A549 (cell line): ENCODE data around the gene APOBEC3H.

Experiments
- HOXB13 ChIP-seq: fragments of 250-450 bp; sonication (Bioruptor Pico); IDR thresholded peaks from 2 replicates; pipeline ENCODE4 v1.5.0; 2020; ENCODE audit warnings: low read depth, mild to moderate bottlenecking, moderate library complexity
- PHF8 ChIP-seq: fragments of 200-600 bp; sonication (generic); IDR thresholded peaks from 2 replicates; pipeline ENCODE4 v1.6.1; 2016; ENCODE audit warnings: low read depth, mild to moderate bottlenecking, antibody characterized with exemption, moderate library complexity, borderline replicate concordance
- POLR2AphosphoS2 ChIP-seq: conservative IDR thresholded peaks from 2 replicates; pipeline ENCODE4 v1.6.1; 2012; ENCODE audit warnings: low read length, improper control_type of control experiment, inconsistent platforms
- TF ChIP-seq, protein P1 (sequence below): fragments of 200-600 bp; sonication (generic); IDR thresholded peaks from 2 replicates; pipeline ENCODE4 v1.6.1; 2016; ENCODE audit warnings: antibody characterized with exemption, mild to moderate bottlenecking, moderate library complexity
- TF ChIP-seq, protein P2 (sequence below): fragments of >200 bp; sonication (Bioruptor Twin); formaldehyde crosslinking; IDR thresholded peaks from 3 replicates; pipeline ENCODE4 v1.5.1; 2016

DNA sequence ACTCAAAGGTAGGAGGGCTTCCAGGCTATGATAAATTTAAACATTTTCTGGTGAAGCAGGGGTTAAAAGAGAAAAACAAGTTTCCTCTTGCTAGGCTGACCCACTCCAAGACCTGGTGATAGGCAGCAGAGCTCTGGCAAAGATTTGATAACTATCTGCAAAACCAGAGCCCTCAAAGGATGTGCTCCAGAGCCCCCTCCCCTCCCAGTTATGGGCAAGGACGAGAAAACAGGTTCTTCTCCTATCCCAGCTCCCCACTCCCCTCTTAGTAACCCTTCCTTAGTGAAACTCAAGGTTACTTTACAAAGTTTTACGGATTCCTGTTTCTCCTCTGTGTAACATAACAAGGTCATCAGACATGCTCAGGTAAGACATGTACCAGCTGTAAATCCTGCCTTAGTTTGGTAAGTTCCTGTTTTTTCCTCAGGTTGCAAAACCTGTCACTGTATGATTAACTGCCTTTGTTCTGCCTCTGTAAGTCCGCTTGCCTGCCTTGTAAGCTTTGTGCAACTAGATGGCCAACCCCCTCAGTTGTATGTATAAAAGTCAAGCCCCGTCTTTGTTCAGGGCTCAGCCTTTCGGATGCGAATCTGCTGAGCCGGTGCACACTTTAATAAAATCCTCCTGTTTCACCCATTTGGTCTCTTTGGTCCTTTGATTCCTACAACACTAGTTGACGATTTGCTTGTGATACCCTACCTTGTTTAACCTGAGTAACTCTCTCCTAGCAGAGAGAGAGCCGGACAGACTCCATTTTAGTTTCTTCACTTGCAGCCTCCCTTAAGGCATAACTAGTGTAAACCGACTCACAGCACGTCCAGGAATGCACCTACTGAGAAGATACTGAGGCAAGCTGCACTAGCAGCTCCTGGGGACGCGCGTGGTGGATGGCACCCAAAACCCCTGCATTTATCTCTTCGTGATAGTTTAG is 13.9 kb downstream of the APOBEC3H start:
- no peak for TF ChIP-seq HOXB13
- TF ChIP-seq, protein P1, sequence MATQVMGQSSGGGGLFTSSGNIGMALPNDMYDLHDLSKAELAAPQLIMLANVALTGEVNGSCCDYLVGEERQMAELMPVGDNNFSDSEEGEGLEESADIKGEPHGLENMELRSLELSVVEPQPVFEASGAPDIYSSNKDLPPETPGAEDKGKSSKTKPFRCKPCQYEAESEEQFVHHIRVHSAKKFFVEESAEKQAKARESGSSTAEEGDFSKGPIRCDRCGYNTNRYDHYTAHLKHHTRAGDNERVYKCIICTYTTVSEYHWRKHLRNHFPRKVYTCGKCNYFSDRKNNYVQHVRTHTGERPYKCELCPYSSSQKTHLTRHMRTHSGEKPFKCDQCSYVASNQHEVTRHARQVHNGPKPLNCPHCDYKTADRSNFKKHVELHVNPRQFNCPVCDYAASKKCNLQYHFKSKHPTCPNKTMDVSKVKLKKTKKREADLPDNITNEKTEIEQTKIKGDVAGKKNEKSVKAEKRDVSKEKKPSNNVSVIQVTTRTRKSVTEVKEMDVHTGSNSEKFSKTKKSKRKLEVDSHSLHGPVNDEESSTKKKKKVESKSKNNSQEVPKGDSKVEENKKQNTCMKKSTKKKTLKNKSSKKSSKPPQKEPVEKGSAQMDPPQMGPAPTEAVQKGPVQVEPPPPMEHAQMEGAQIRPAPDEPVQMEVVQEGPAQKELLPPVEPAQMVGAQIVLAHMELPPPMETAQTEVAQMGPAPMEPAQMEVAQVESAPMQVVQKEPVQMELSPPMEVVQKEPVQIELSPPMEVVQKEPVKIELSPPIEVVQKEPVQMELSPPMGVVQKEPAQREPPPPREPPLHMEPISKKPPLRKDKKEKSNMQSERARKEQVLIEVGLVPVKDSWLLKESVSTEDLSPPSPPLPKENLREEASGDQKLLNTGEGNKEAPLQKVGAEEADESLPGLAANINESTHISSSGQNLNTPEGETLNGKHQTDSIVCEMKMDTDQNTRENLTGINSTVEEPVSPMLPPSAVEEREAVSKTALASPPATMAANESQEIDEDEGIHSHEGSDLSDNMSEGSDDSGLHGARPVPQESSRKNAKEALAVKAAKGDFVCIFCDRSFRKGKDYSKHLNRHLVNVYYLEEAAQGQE, result no peak
- TF ChIP-seq PHF8, result no peak
- TF ChIP-seq POLR2AphosphoS2, result no peak
- TF ChIP-seq, protein P2, sequence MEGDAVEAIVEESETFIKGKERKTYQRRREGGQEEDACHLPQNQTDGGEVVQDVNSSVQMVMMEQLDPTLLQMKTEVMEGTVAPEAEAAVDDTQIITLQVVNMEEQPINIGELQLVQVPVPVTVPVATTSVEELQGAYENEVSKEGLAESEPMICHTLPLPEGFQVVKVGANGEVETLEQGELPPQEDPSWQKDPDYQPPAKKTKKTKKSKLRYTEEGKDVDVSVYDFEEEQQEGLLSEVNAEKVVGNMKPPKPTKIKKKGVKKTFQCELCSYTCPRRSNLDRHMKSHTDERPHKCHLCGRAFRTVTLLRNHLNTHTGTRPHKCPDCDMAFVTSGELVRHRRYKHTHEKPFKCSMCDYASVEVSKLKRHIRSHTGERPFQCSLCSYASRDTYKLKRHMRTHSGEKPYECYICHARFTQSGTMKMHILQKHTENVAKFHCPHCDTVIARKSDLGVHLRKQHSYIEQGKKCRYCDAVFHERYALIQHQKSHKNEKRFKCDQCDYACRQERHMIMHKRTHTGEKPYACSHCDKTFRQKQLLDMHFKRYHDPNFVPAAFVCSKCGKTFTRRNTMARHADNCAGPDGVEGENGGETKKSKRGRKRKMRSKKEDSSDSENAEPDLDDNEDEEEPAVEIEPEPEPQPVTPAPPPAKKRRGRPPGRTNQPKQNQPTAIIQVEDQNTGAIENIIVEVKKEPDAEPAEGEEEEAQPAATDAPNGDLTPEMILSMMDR, result no peak
